ENCODE measurements around the gene HIGD1C. TPM values are rescaled to one million over a fixed set of nuclear protein-coding genes. Genes with fewer than 3 reads are reported as not detected.

Gene HIGD1C
- polyA plus RNA-seq, 3 donors, result not detected

- DNase-seq (ENCODE audit: extremely low read depth in 1 of 11, low read depth in 9 of 11, low spot score in 4 of 11), result no peak
Measured at GRCh38 chr12:50979369-50980052, 27.2 kb downstream of the HIGD1C start.

- no peak for DNase-seq (ENCODE audit: extremely low read depth in 1 of 11, low read depth in 9 of 11, low spot score in 4 of 11)
Measured at GRCh38 chr12:50980545-50980944, 28.2 kb downstream of the HIGD1C start.

- no peak for DNase-seq (ENCODE audit: extremely low read depth in 1 of 11, low read depth in 9 of 11, low spot score in 4 of 11)
Measured at GRCh38 chr12:50981319-50982239, 29.2 kb downstream of the HIGD1C start.

- no peak for DNase-seq (ENCODE audit: extremely low read depth in 1 of 11, low read depth in 9 of 11, low spot score in 4 of 11)
Measured at GRCh38 chr12:50984586-50985298, 32.4 kb downstream of the HIGD1C start.

GRCh38 chr12:50985322-50985721 lies 33.0 kb downstream of the HIGD1C start:
- no peak for DNase-seq (ENCODE audit: extremely low read depth in 1 of 11, low read depth in 9 of 11, low spot score in 4 of 11)

GRCh38 chr12:50986966-50987737 lies 34.8 kb downstream of the HIGD1C start:
- DNase-seq (ENCODE audit: extremely low read depth in 1 of 11, low read depth in 9 of 11, low spot score in 4 of 11), result peak in 10 of 11 donors; percentile 31 to 67 (median 45)

- no peak for DNase-seq (ENCODE audit: extremely low read depth in 1 of 11, low read depth in 9 of 11, low spot score in 4 of 11)
Measured at GRCh38 chr12:50988051-50988450, 35.7 kb downstream of the HIGD1C start.

- DNase-seq (ENCODE audit: extremely low read depth in 1 of 11, low read depth in 9 of 11, low spot score in 4 of 11), result no peak
Measured at GRCh38 chr12:50988871-50989270, 36.5 kb downstream of the HIGD1C start.

GRCh38 chr12:50990147-50990727 lies 37.9 kb downstream of the HIGD1C start:
- no peak for DNase-seq (ENCODE audit: extremely low read depth in 1 of 11, low read depth in 9 of 11, low spot score in 4 of 11)

GRCh38 chr12:50990791-50991190 lies 38.4 kb downstream of the HIGD1C start:
- DNase-seq (ENCODE audit: extremely low read depth in 1 of 11, low read depth in 9 of 11, low spot score in 4 of 11), result no peak

- DNase-seq (ENCODE audit: extremely low read depth in 1 of 11, low read depth in 9 of 11, low spot score in 4 of 11), result no peak
Measured at GRCh38 chr12:50991291-50991690, 38.9 kb downstream of the HIGD1C start.

- no peak for DNase-seq (ENCODE audit: extremely low read depth in 1 of 11, low read depth in 9 of 11, low spot score in 4 of 11)
Measured at GRCh38 chr12:50992819-50993218, 40.5 kb downstream of the HIGD1C start.

GRCh38 chr12:50999093-50999492 lies 46.7 kb downstream of the HIGD1C start:
- no peak for DNase-seq (ENCODE audit: extremely low read depth in 1 of 11, low read depth in 9 of 11, low spot score in 4 of 11)

GRCh38 chr12:51000245-51000644 lies 47.9 kb downstream of the HIGD1C start:
- no peak for DNase-seq (ENCODE audit: extremely low read depth in 1 of 11, low read depth in 9 of 11, low spot score in 4 of 11)

- DNase-seq (ENCODE audit: extremely low read depth in 1 of 11, low read depth in 9 of 11, low spot score in 4 of 11), result no peak
Measured at GRCh38 chr12:51001799-51002198, 49.5 kb downstream of the HIGD1C start.

GRCh38 chr12:51004504-51004903 lies 52.2 kb downstream of the HIGD1C start:
- DNase-seq (ENCODE audit: extremely low read depth in 1 of 11, low read depth in 9 of 11, low spot score in 4 of 11), result no peak

GRCh38 chr12:51005030-51005429 lies 52.7 kb downstream of the HIGD1C start:
- DNase-seq (ENCODE audit: extremely low read depth in 1 of 11, low read depth in 9 of 11, low spot score in 4 of 11), result no peak

- peak in 1 of 11 donors; percentile 21 for DNase-seq (ENCODE audit: extremely low read depth in 1 of 11, low read depth in 9 of 11, low spot score in 4 of 11)
Measured at GRCh38 chr12:51005671-51006070, 53.3 kb downstream of the HIGD1C start.
